ENCODE results near the gene CYYR1.

The CYYR1 gene

DNA sequence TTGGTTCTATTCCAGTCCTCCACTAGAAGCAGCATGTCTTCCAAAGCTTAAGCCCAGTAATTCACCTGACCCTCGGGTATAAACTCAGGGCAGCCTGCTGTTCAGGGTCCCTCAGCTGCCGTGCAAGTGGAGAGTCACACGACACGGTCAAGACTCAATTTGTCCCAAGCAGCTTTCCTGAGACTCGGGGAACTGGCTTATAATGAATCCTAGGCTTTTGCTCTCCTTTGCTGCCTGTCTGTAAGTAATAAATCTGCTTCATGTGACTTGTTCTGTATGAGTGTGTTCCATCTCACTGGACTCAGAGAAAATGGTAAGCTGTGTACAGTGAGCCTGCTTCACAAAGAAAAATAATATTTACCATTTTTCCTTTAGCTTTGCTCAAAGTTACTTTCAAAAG, 119.8 kb downstream of the CYYR1 start:
- H3K27ac ChIP-seq, result no peak overlapping the region
- TF ChIP-seq ZFX (IDR thresholded peaks at IDR 0.05; ENCODE audit: borderline replicate concordance), result no peak
- TF ChIP-seq CTCF (IDR thresholded peaks at IDR 0.05), result no peak

DNA sequence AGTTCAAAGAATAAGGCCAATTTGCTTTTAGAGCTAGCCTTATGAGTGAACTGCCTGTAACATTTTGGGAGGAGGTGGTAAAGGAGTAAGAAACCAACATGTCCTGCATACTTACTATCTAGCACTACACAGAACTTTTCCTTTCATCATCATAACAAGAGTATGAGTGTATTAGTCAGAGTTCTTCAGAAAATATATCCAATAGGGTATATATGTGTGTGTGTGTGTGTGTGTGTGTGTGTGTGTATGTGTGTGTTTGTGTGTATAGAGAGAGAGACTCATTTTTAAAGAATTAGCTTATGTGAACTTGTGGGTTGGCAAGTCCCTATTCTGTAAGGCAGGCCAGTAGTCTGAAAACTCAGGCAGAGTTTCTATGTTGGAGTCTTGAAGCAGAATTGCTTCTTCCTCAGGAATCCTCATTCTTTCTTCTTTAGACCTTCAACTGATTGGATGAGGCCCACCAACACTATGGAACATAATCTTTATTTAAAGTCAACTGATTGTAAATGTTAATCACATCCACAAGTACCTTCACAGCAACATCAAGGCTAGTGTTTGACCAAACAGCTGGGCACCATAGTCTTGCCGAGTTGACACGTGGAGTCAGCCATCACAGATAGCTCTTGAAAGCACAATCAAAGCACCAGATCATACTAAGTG, 121.9 kb downstream of the CYYR1 start:
- no peak overlapping the region for H3K27ac ChIP-seq
- TF ChIP-seq ZFX (IDR thresholded peaks at IDR 0.05; ENCODE audit: borderline replicate concordance), result no peak
- no peak for TF ChIP-seq CTCF (IDR thresholded peaks at IDR 0.05)

DNA sequence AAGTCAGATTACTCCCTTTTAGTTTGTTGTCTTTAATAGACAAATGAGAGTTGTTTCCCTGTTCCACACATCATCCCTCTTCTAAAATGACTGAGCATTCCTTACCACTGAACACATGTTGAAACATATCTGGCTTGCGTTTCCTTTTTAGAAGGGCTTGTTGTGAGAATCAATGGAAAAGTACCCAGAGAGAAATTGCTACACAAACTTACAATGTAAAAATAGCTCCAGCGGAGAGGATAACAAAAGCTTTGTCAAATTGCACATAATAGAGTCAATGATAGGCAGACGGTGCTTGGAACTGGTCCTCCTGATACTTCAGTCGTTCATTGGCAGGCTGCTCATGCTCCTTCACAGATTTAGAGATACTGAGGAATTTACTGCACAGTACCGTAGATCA, 123.9 kb downstream of the CYYR1 start:
- no peak overlapping the region for H3K27ac ChIP-seq
- TF ChIP-seq ZFX (IDR thresholded peaks at IDR 0.05; ENCODE audit: borderline replicate concordance) (no peak), CTCF (IDR thresholded peaks at IDR 0.05) (no peak)

- no peak for TF ChIP-seq ZFX (IDR thresholded peaks at IDR 0.05; ENCODE audit: borderline replicate concordance)
- TF ChIP-seq CTCF (IDR thresholded peaks at IDR 0.05), result no peak
- no peak overlapping the region for H3K27ac ChIP-seq
These were observed 124.3 kb downstream of the CYYR1 start for GRCh38 chr21:26448751-26449150.

GRCh38 chr21:26447932-26448475, 125.1 kb downstream of the CYYR1 start:
- TF ChIP-seq ZFX (IDR thresholded peaks at IDR 0.05; ENCODE audit: borderline replicate concordance), result no peak
- no peak overlapping the region for H3K27ac ChIP-seq

GRCh38 chr21:26445440-26445839, 127.6 kb downstream of the CYYR1 start:
- H3K27ac ChIP-seq, result no peak overlapping the region
- TF ChIP-seq ZFX (IDR thresholded peaks at IDR 0.05; ENCODE audit: borderline replicate concordance) (no peak), CTCF (IDR thresholded peaks at IDR 0.05) (no peak)

GRCh38 chr21:26444646-26445045, 128.4 kb downstream of the CYYR1 start:
- H3K27ac ChIP-seq, result no peak overlapping the region
- TF ChIP-seq ZFX (IDR thresholded peaks at IDR 0.05; ENCODE audit: borderline replicate concordance) (no peak), CTCF (IDR thresholded peaks at IDR 0.05) (no peak)

GRCh38 chr21:26443867-26444266, 129.2 kb downstream of the CYYR1 start:
- TF ChIP-seq CTCF (IDR thresholded peaks at IDR 0.05), result no peak
- TF ChIP-seq ZFX (IDR thresholded peaks at IDR 0.05; ENCODE audit: borderline replicate concordance), result no peak

More at GRCh38 chr21:26443867-26444266, 129.2 kb downstream of the CYYR1 start:
- H3K27ac ChIP-seq, result no peak overlapping the region
